HEK293 (cell line): ENCODE results near the gene POLR3B.

Experiments
- CTCF ChIA-PET: fragments of 350-600 bp; formaldehyde crosslinking; extraction: SDS; loops from one replicate; lab custom pipeline; 2021; ENCODE audit warnings: antibody characterized with exemption; lab: Yijun Ruan, JAX
- POLR2A ChIA-PET: fragments of 300-600 bp; formaldehyde crosslinking; extraction: SDS; loops from one replicate; lab custom pipeline; 2020; ENCODE audit warnings: antibody characterized with exemption, inconsistent platforms; lab: Yijun Ruan, JAX
- H3K27ac ChIP-seq: fragments of 200-500 bp; sonication (Bioruptor generic); 2 replicates; pipeline ENCODE4 v1.5.1; 2014; ENCODE audit warnings: low read depth, low read length, control low read depth, inconsistent platforms; ENCODE audit errors: extremely low read depth
- H3K36me3 ChIP-seq, 2 experiments: fragments of 200-500 bp in 1 of 2; sonication (Bioruptor generic) in 1 of 2; 1 replicate in 1 of 2; 2 replicates in 1 of 2; pipeline ENCODE4 v1.5.1; 2014 to 2017; ENCODE audit warnings: inconsistent platforms in 2 of 2, low read length in 2 of 2; ENCODE audit not compliant: control insufficient read depth in 2 of 2, insufficient read depth in 1 of 2
- H3K4me1 ChIP-seq: fragments of 200-500 bp; sonication (Bioruptor generic); 2 replicates; pipeline ENCODE4 v1.5.1; 2014; ENCODE audit warnings: mild to moderate bottlenecking, low read length, inconsistent platforms; ENCODE audit not compliant: control insufficient read depth, insufficient read depth
- H3K4me3 ChIP-seq: 2 replicates; pipeline ENCODE4 v1.5.1; 2011; ENCODE audit warnings: low read depth, mild to moderate bottlenecking, control low read depth, low read length, moderate library complexity
- H3K9me3 ChIP-seq: fragments of 200-500 bp; sonication (Bioruptor generic); 2 replicates; pipeline ENCODE4 v1.5.1; 2014; ENCODE audit warnings: low read depth, low read length, inconsistent platforms; ENCODE audit not compliant: control insufficient read depth, insufficient read depth
- FEZF1 ChIP-seq: fragments of 450-650 bp; formaldehyde crosslinking; IDR thresholded peaks from 2 replicates; pipeline ENCODE4 v1.5.1; 2016; ENCODE audit warnings: missing biosample characterization, missing genetic modification characterization
- REPIN1 ChIP-seq: fragments of 450-650 bp; formaldehyde crosslinking; IDR thresholded peaks from 2 replicates; pipeline ENCODE4 v1.5.1; 2017; ENCODE audit warnings: missing biosample characterization, missing genetic modification characterization, low read depth
- SP2 ChIP-seq: fragments of 450-650 bp; formaldehyde crosslinking; IDR thresholded peaks from 2 replicates; pipeline ENCODE4 v1.5.1; 2016; ENCODE audit warnings: missing biosample characterization, missing genetic modification characterization
- ZNF10 ChIP-seq: fragments of 450-650 bp; formaldehyde crosslinking; IDR thresholded peaks from 2 replicates; pipeline ENCODE4 v1.5.1; 2017; ENCODE audit warnings: missing biosample characterization, missing genetic modification characterization
- ZNF174 ChIP-seq: fragments of 450-650 bp; formaldehyde crosslinking; IDR thresholded peaks from 2 replicates; pipeline ENCODE4 v1.5.0; 2017; ENCODE audit warnings: missing biosample characterization, mild to moderate bottlenecking, missing genetic modification characterization
- ZNF214 ChIP-seq: fragments of 450-650 bp; formaldehyde crosslinking; IDR thresholded peaks from 2 replicates; pipeline ENCODE4 v1.5.1; 2017; ENCODE audit warnings: missing biosample characterization, mild to moderate bottlenecking, missing genetic modification characterization, borderline replicate concordance
- ZNF23 ChIP-seq: fragments of 450-650 bp; formaldehyde crosslinking; IDR thresholded peaks from 2 replicates; pipeline ENCODE4 v1.5.1; 2016; ENCODE audit warnings: missing biosample characterization, missing genetic modification characterization, borderline replicate concordance
- ZNF391 ChIP-seq: fragments of 450-650 bp; formaldehyde crosslinking; IDR thresholded peaks from 2 replicates; pipeline ENCODE4 v1.5.1; 2016; ENCODE audit warnings: low read depth, missing biosample characterization, missing genetic modification characterization, borderline replicate concordance
- ZNF558 ChIP-seq: fragments of 450-650 bp; formaldehyde crosslinking; IDR thresholded peaks from 2 replicates; pipeline ENCODE4 v1.5.1; 2016; ENCODE audit warnings: missing biosample characterization, missing genetic modification characterization
- ZNF707 ChIP-seq: fragments of 450-650 bp; formaldehyde crosslinking; IDR thresholded peaks from 2 replicates; pipeline ENCODE4 v1.5.1; 2016; ENCODE audit warnings: missing biosample characterization, missing genetic modification characterization
- ZSCAN30 ChIP-seq: fragments of 450-650 bp; IDR thresholded peaks from 2 replicates; pipeline ENCODE4 v1.5.1; 2018; ENCODE audit warnings: missing biosample characterization, mild to moderate bottlenecking, missing genetic modification characterization, moderate library complexity
- TF ChIP-seq, protein P1 (sequence below): fragments of 450-650 bp; formaldehyde crosslinking; IDR thresholded peaks from 2 replicates; pipeline ENCODE4 v1.5.1; 2016; ENCODE audit warnings: missing biosample characterization, missing genetic modification characterization
- TF ChIP-seq, protein P2 (sequence below): fragments of 450-650 bp; formaldehyde crosslinking; IDR thresholded peaks from 2 replicates; pipeline ENCODE4 v1.5.1; 2016; ENCODE audit warnings: missing biosample characterization, missing genetic modification characterization

POLR3B gene

DNA sequence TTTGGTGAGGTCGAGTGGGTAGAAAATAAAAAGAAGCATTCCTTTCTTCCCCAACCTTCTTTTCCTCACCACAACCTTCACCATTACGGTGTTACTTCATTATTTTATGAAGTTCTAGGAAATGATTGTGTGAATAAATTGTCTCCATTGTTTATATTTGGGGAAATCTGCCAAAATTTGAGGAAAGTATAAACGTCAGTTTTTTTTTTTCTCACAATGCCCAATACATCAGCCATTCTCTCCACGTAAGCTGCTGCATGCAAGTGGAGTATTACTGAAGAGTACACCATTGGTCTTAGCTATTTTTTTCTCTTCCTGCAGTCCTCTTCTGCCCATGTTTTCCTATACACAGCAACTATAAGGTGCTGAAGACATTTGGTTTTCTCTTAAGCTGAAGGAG is 9.1 kb upstream of the POLR3B start (continued):
- TF ChIP-seq, protein P1, sequence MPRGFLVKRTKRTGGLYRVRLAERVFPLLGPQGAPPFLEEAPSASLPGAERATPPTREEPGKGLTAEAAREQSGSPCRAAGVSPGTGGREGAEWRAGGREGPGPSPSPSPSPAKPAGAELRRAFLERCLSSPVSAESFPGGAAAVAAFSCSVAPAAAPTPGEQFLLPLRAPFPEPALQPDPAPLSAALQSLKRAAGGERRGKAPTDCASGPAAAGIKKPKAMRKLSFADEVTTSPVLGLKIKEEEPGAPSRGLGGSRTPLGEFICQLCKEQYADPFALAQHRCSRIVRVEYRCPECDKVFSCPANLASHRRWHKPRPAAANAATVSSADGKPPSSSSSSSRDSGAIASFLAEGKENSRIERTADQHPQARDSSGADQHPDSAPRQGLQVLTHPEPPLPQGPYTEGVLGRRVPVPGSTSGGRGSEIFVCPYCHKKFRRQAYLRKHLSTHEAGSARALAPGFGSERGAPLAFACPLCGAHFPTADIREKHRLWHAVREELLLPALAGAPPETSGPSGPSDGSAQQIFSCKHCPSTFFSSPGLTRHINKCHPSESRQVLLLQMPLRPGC (tag by site-specific recombination): no peak
- no peak for TF ChIP-seq ZNF558 (tag by site-specific recombination)
- TF ChIP-seq, all 188 proteins: peak for 0

DNA sequence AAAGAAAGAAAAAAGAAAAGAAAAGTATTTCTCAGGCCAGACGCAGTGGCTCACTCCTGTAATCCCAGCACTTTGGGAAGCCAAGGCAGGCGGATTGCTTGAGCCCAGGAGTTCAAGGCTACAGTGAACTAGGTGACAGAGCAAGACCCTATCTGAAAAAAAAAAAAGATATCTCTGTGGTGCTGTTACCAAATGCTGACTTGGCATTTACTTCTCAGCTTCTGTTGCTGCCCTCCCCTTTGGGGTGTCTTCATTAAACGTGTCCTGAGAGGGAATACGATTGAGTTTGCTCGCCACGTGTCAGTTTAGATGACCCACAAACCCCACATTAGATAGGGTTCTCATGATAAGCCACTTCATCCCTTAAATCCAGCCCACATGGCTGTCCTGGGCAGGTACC is 4.4 kb upstream of the POLR3B start:
- H3K9me3 ChIP-seq: no peaks in the 10 kb centered on the region
- TF ChIP-seq ZNF174 (tag by site-specific recombination) (no peak), ZSCAN30 (tag by site-specific recombination) (no peak)
- CTCF ChIA-PET: interaction anchor here (1.6 kb wide), 1 partner anchor 127 kb away, joined by 5 read pairs; no protein-coding TSS in a partner anchor

DNA sequence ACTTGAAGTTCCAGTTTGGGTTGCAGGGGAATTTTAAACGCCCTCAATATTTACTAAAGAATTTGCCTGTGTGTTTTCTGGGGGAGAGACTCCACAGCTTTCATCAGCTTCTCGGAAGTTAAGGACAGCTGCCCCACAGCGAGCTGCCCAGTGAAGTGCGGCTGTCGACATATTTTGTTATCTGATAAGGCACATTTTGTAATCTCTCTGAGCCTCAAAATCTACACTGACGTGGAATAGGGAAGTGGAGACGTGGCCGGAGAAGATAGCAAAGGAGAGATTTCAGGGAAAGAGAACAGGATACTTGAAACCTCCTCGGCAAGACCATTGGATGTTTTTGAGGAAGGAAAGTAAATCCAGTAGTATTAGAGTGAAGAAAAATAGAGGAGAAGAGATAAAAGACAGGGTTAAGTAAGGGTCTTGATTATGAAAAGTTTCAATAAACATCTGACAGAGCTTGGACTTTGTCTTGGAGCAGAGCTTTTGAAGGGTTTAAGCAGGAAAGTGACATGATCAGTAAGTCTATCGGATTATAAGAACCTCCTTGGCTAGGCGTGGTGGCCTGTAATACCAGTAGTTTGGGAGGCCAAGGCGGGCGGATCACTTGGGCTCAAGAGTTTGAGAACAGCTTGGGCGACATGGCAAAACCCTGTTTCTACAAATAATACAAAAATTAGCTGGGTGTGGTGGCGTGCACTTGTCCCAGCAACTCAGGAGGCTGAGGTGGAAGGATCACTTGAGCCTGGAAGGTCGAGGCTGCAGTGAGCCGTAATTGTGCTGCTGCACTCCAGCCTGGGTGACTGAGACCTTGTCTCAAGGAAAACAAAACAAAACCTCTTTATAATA is 1.1 kb downstream of the POLR3B start:
- no peaks in the 10 kb centered on the region for H3K4me1 ChIP-seq
- H3K4me3 ChIP-seq: peak overlapping the region; percentile 98
- peak overlapping the region; percentile 74; the same call in 1 of the 2 replicates for H3K27ac ChIP-seq
- H3K36me3 ChIP-seq: no peaks in the 10 kb centered on the region
- ChIA-PET CTCF (interaction anchor here (0.6 to 3.6 kb wide), 27 partner anchors 9 to 750 kb away, joined by 3 to 27 read pairs (median 4); no protein-coding TSS in a partner anchor), POLR2A (interaction anchor here (0.7 to 2.3 kb wide), 13 partner anchors 9 to 1123 kb away, joined by 3 to 10 read pairs (median 3); partner anchors contain the start of genes APPL2 and TMEM263)
- H3K9me3 ChIP-seq: no peaks in the 10 kb centered on the region
- TF ChIP-seq ZNF214 (tag by site-specific recombination) (no peak), ZNF707 (tag by site-specific recombination) (no peak), FEZF1 (no peak), ZNF23 (no peak)
- TF ChIP-seq, protein P2, sequence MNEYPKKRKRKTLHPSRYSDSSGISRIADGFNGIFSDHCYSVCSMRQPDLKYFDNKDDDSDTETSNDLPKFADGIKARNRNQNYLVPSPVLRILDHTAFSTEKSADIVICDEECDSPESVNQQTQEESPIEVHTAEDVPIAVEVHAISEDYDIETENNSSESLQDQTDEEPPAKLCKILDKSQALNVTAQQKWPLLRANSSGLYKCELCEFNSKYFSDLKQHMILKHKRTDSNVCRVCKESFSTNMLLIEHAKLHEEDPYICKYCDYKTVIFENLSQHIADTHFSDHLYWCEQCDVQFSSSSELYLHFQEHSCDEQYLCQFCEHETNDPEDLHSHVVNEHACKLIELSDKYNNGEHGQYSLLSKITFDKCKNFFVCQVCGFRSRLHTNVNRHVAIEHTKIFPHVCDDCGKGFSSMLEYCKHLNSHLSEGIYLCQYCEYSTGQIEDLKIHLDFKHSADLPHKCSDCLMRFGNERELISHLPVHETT (tag by site-specific recombination): no peak

More for the DNA sequence above, 4.4 kb upstream of the POLR3B start:
- no peaks in the 10 kb centered on the region for H3K36me3 ChIP-seq
- H3K4me3 ChIP-seq: no peak overlapping the region
- H3K27ac ChIP-seq: no peak overlapping the region
- POLR2A ChIA-PET: no interaction called here
- H3K4me1 ChIP-seq: no peaks in the 10 kb centered on the region

DNA sequence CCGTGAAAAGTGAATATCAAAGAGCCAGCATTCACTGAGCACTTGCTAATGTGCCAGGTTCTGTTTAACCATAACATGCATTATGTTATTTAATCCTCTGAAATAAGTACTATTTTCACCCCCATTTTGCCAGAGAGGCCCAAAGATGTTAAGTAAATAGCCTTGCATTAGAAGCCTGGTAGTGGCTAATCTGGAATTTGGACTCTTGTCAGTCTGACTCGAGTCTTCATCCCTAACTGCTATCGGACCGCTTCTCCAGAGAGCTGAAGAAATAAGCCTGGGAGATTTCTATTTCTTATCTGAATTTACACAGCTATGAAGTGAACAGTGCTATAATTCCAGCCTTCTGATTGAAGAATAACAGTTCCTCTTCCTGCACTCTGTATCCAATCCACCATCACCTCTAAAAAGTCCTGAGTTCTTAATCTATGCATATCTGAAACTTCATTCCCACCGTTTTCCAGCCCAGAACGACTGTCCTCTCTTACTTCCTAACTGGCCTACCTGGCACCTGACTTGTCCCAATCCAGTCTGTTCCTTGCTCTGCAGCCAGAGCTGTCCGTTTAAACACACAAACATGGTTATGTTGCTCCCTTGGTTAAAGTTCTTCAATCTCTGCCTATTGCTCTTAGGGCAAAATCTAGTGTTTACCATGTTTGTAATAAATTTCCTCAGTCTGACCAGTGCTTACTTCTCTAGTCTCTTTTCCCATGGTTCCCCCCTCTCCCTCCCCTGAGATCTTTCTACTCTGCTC is 2.3 kb downstream of the POLR3B start:
- CTCF ChIA-PET: interaction anchor here (0.5 to 3.8 kb wide), 2 partner anchors 560 to 1017 kb away, joined by 4 to 12 read pairs; no protein-coding TSS in a partner anchor
- TF ChIP-seq ZNF10 (no peak), REPIN1 (no peak), SP2 (tag by site-specific recombination) (no peak), ZNF391 (tag by site-specific recombination) (no peak)
- TF ChIP-seq, all 188 proteins: peak for 0
- Histone ChIP-seq H3K4me1 (no peaks in the 10 kb centered on the region), H3K36me3 (peaks cover 0 to 4% of the 10 kb centered on the region in 2 experiments; a peak in 1 of 3 replicates), H3K27ac (no peak overlapping the region), H3K9me3 (no peaks in the 10 kb centered on the region), H3K4me3 (no peak overlapping the region)
- POLR2A ChIA-PET: interaction anchor here (0.7 kb wide), 2 partner anchors 13 to 54 kb away, joined by 3 to 9 read pairs; no protein-coding TSS in a partner anchor
